OCI-LY1 (cell line): Measurements from ENCODE around the gene IPO13.

Source experiments
- EZH2 ChIP-seq: fragments of 200-600 bp; sonication (generic), shearing (Covaris generic); IDR thresholded peaks from 2 replicates; pipeline ENCODE4 v1.8.0; 2017; ENCODE audit warnings: borderline replicate concordance, mixed run types, mild to moderate bottlenecking, antibody characterized with exemption, low read length, moderate library complexity, mixed read lengths
- TF ChIP-seq, protein P1 (sequence below): fragments of 200-600 bp; sonication (generic), shearing (Covaris generic); IDR thresholded peaks from 2 replicates; pipeline ENCODE4 v1.5.1; 2017; ENCODE audit warnings: mild to moderate bottlenecking, antibody characterized with exemption, low read length, moderate library complexity, mixed read lengths

DNA sequence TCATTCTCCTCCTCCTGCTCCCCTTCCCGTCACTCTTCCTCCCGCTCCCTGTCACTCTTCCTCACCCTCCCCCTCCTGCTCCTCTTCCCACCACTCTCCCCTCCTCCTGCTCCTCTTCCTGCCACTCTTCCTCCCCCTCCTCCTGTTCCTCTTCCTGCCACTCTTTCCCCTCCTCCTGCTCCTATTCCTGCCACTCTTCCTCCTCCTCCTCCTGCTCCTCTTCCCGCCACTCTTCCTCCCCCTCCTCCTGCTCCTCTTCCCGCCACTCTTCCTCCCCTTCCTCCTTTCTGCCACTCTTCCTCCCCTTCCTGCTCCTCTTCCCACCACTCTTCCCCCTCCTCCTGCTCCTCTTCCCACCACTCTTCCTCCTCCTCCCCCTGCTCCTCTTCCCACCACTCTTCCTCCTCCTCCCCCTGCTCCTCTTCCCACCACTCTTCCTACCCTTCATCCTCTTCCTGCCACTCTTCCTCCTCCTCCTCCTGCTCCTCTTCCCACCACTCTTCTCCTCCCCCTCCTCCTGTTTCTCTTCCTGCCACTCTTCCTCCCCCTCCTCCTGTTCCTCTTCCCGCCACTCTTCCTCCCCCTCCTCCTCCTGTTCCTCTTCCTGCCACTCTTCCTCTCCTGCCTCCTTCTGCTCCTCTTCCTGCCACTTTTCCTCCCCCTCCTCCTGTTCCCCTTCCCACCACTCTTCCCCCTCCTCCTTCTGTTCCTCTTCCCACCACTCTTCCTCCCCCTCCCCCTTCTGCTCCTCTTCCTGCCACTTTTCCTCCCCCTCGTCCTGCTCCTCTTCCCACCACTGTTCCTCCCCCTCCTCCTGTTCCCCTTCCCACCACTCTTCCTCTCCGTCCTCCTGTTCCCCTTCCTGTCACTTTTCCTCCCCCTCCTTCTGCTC lies 41.8 kb upstream of the IPO13 start:
- TF ChIP-seq, protein P1, sequence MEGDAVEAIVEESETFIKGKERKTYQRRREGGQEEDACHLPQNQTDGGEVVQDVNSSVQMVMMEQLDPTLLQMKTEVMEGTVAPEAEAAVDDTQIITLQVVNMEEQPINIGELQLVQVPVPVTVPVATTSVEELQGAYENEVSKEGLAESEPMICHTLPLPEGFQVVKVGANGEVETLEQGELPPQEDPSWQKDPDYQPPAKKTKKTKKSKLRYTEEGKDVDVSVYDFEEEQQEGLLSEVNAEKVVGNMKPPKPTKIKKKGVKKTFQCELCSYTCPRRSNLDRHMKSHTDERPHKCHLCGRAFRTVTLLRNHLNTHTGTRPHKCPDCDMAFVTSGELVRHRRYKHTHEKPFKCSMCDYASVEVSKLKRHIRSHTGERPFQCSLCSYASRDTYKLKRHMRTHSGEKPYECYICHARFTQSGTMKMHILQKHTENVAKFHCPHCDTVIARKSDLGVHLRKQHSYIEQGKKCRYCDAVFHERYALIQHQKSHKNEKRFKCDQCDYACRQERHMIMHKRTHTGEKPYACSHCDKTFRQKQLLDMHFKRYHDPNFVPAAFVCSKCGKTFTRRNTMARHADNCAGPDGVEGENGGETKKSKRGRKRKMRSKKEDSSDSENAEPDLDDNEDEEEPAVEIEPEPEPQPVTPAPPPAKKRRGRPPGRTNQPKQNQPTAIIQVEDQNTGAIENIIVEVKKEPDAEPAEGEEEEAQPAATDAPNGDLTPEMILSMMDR: no peak
- no peak for TF ChIP-seq EZH2
